ENCODE data around the gene MAP2K6. TPM values are rescaled to one million over a fixed set of nuclear protein-coding genes. Genes with fewer than 3 reads are reported as not detected.

MAP2K6 gene
- total RNA-seq, 4 donors from 2014 or later = 12.1 to 20.5 (median 17.2) TPM

DNA sequence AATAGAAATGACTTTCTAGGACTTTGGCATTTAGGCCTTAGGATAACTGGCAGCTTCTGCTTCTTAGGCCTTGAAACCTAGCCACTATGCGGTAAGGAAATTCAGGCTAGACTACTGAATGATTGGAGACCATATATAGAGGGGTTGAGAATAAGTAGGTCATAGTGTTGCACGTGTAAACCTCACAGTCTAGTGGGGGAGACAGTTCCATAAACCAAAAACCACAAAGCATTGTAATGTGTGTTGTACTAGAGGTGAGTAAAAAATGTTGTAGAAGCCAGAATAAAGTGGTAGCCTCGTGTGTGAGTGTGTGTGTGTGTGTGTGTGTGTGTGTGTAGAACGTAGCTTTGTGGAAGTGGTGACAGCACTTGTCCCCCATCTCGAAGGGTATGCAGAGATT is 188.5 kb downstream of the MAP2K6 start:
- Histone ChIP-seq H3K9me3 (no peaks in the 10 kb centered on the region), H3K27me3 (no peaks in the 10 kb centered on the region), H3K27ac (no peak overlapping the region), H3K4me1 (peaks cover 0 to 11% (median 0%) of the 10 kb centered on the region in 4 donors), H3K4me3 (no peak overlapping the region), H3K36me3 (no peaks in the 10 kb centered on the region)
- TF ChIP-seq POLR2A (IDR thresholded peaks at IDR 0.05) (no peak), CTCF (IDR thresholded peaks at IDR 0.05) (no peak)
- no peak for DNase-seq

Other genes starting within 250 kb of the MAP2K6 start
- gene ABCA10, start 185.9 kb upstream of the MAP2K6 start, total RNA-seq = 10 to 100 TPM; 16.6 to 19.4 (median 17.6) TPM
- 100 to 1,000 TPM in 3 of 4 donors, 10 to 100 TPM in 1; 25.6 to 239 (median 177) TPM for gene ABCA5, start 87.6 kb upstream of the MAP2K6 start, total RNA-seq

Measured in Peyer's patch (tissue), 4 donors.